Thoracic aorta (tissue), 2 donors: ENCODE measurements around the gene CD27. TPM values are rescaled to one million over a fixed set of nuclear protein-coding genes. Genes with fewer than 3 reads are reported as not detected.

Experiments used
- ATAC-seq: fragments of 150-250 bp; one replicate; pipeline ENCODE4 v1.8.0; 2017; ENCODE audit warnings: low read depth; ENCODE audit not compliant: insufficient number of reproducible peaks, low FRiP score
- DNase-seq: peaks from one replicate; pipeline ENCODE4 v3.0.0-alpha.2; 2020; ENCODE audit warnings: low spot score
- H3K27ac ChIP-seq, 2 donors: fragments of 200-600 bp; sonication (generic); 1 replicate in 1 of 2; 2 replicates in 1 of 2; pipeline ENCODE4 v1.5.1; 2016; ENCODE audit warnings: mild to moderate bottlenecking in 2 of 2, moderate library complexity in 2 of 2
- H3K27me3 ChIP-seq: fragments of 200-600 bp; sonication (generic); replicated peaks from 2 replicates; pipeline ENCODE4 v1.6.0; 2016; ENCODE audit warnings: mild to moderate bottlenecking; ENCODE audit not compliant: insufficient read depth
- H3K36me3 ChIP-seq: fragments of 200-600 bp; sonication (generic); one replicate; pipeline ENCODE4 v1.5.1; 2016
- H3K4me1 ChIP-seq, 2 donors: fragments of 200-600 bp; sonication (generic); 1 replicate in 1 of 2; 2 replicates in 1 of 2; pipeline versions ENCODE4 v1.5.1 to v1.6.0; 2016; ENCODE audit warnings: low read depth in 2 of 2, mild to moderate bottlenecking in 1 of 2; ENCODE audit not compliant: control insufficient read depth in 1 of 2
- H3K4me3 ChIP-seq: fragments of 200-600 bp; sonication (generic); 2 replicates; pipeline ENCODE4 v1.5.1; 2016; ENCODE audit warnings: mild to moderate bottlenecking
- H3K9me3 ChIP-seq: fragments of 200-600 bp; sonication (generic); 2 replicates; pipeline ENCODE4 v1.5.1; 2016
- CTCF ChIP-seq: fragments of 200-600 bp; sonication (generic); IDR thresholded peaks from one replicate; pipeline ENCODE4 v1.5.1; 2019; ENCODE audit warnings: antibody characterized with exemption
- total RNA-seq, 2 donors: library from RNA; depleted of rRNA; stranded (reverse); fragments of >200 nt; gene quantifications; one replicate each; pipeline versions ENCODE4 v1.1.0 to v1.2.3, GENCODE V29; 2016

CD27 gene
- total RNA-seq, 2 donors from 2014 or later = 1.6 to 4.7 TPM

- no peaks in the 10 kb centered on the region for H3K4me1 ChIP-seq
- no peak for TF ChIP-seq CTCF
- H3K27me3 ChIP-seq = no peaks in the 10 kb centered on the region
- H3K4me3 ChIP-seq = no peak overlapping the region
- H3K27ac ChIP-seq = no peak overlapping the region
- ATAC-seq = no peak
- H3K9me3 ChIP-seq = no peaks in the 10 kb centered on the region
- no peaks in the 10 kb centered on the region for H3K36me3 ChIP-seq
- DNase-seq = no peak
Measured at GRCh38 chr12:6405963-6406362, 38.8 kb upstream of the CD27 start.

- Histone ChIP-seq H3K27ac (no peak overlapping the region), H3K4me3 (no peak overlapping the region), H3K9me3 (no peaks in the 10 kb centered on the region), H3K27me3 (no peaks in the 10 kb centered on the region), H3K4me1 (no peaks in the 10 kb centered on the region), H3K36me3 (no peaks in the 10 kb centered on the region)
- no peak for TF ChIP-seq CTCF
- DNase-seq (no peak), ATAC-seq (no peak)
Measured at GRCh38 chr12:6407236-6407954, 37.4 kb upstream of the CD27 start.

- ATAC-seq (no peak), DNase-seq (no peak)
- no peaks in the 10 kb centered on the region for H3K9me3 ChIP-seq
- no peak overlapping the region for H3K4me3 ChIP-seq
- no peaks in the 10 kb centered on the region for H3K27me3 ChIP-seq
- H3K27ac ChIP-seq = no peak overlapping the region
- peaks cover 0 to 6% of the 10 kb centered on the region in 2 donors for H3K4me1 ChIP-seq
- TF ChIP-seq CTCF = no peak
- no peaks in the 10 kb centered on the region for H3K36me3 ChIP-seq
Measured at GRCh38 chr12:6416596-6416995, 28.2 kb upstream of the CD27 start.

GRCh38 chr12:6418796-6419195 is 26.0 kb upstream of the CD27 start:
- Histone ChIP-seq H3K36me3 (no peaks in the 10 kb centered on the region), H3K4me1 (peaks cover 0 to 12% of the 10 kb centered on the region in 2 donors), H3K27ac (no peak overlapping the region), H3K9me3 (no peaks in the 10 kb centered on the region), H3K4me3 (no peak overlapping the region), H3K27me3 (no peaks in the 10 kb centered on the region)
- TF ChIP-seq CTCF = no peak
- DNase-seq (no peak), ATAC-seq (no peak)

GRCh38 chr12:6420364-6420763 is 24.4 kb upstream of the CD27 start:
- no peaks in the 10 kb centered on the region for H3K9me3 ChIP-seq
- DNase-seq = no peak
- no peak overlapping the region for H3K27ac ChIP-seq
- peaks cover 0 to 15% of the 10 kb centered on the region in 2 donors for H3K4me1 ChIP-seq
- ATAC-seq = no peak
- TF ChIP-seq CTCF = no peak
- no peaks in the 10 kb centered on the region for H3K27me3 ChIP-seq
- H3K4me3 ChIP-seq = no peak overlapping the region
- H3K36me3 ChIP-seq = no peaks in the 10 kb centered on the region
